ENCODE results near the gene TSPAN9. TPM values are rescaled to one million over a fixed set of nuclear protein-coding genes. Genes with fewer than 3 reads are reported as not detected.

The TSPAN9 gene
- total RNA-seq, 2 donors from 2014 or later = 39.5 to 50.2 TPM

GRCh38 chr12:3233797-3234196, 156.6 kb downstream of the TSPAN9 start:
- Histone ChIP-seq H3K9me3 (peaks cover under 1% of the 10 kb centered on the region), H3K4me3 (no peak overlapping the region), H3K27me3 (replicated peaks; ENCODE audit: insufficient read depth) (no peaks in the 10 kb centered on the region), H3K27ac (no peak overlapping the region), H3K4me1 (ENCODE audit: control insufficient read depth in 1 of 2, low read depth in 2 of 2) (peaks cover 18 to 43% of the 10 kb centered on the region in 2 donors), H3K36me3 (no peaks in the 10 kb centered on the region)
- DNase-seq (ENCODE audit: low spot score) = no peak
- ATAC-seq (ENCODE audit: insufficient number of reproducible peaks, low FRiP score, low read depth) = no peak
- TF ChIP-seq CTCF (IDR thresholded peaks at IDR 0.05) = no peak

- TF ChIP-seq CTCF (IDR thresholded peaks at IDR 0.05) = no peak
- Histone ChIP-seq H3K27ac (no peak overlapping the region), H3K4me1 (ENCODE audit: control insufficient read depth in 1 of 2, low read depth in 2 of 2) (peaks cover 9 to 32% of the 10 kb centered on the region in 2 donors), H3K36me3 (no peaks in the 10 kb centered on the region), H3K27me3 (replicated peaks; ENCODE audit: insufficient read depth) (no peaks in the 10 kb centered on the region), H3K4me3 (no peak overlapping the region), H3K9me3 (no peaks in the 10 kb centered on the region)
- peak; percentile 66 for ATAC-seq (ENCODE audit: insufficient number of reproducible peaks, low FRiP score, low read depth)
- DNase-seq (ENCODE audit: low spot score) = no peak
Observed at GRCh38 chr12:3236345-3237187, 159.4 kb downstream of the TSPAN9 start.

GRCh38 chr12:3238196-3238595, 161.0 kb downstream of the TSPAN9 start:
- peaks cover 0 to 27% of the 10 kb centered on the region in 2 donors for H3K4me1 ChIP-seq (ENCODE audit: control insufficient read depth in 1 of 2, low read depth in 2 of 2)
- H3K36me3 ChIP-seq = no peaks in the 10 kb centered on the region
- no peaks in the 10 kb centered on the region for H3K9me3 ChIP-seq
- ATAC-seq (ENCODE audit: insufficient number of reproducible peaks, low FRiP score, low read depth) (no peak), DNase-seq (ENCODE audit: low spot score) (no peak)
- no peak for TF ChIP-seq CTCF (IDR thresholded peaks at IDR 0.05)
- no peaks in the 10 kb centered on the region for H3K27me3 ChIP-seq (replicated peaks; ENCODE audit: insufficient read depth)
- H3K4me3 ChIP-seq = no peak overlapping the region
- no peak overlapping the region for H3K27ac ChIP-seq

GRCh38 chr12:3241621-3242020, 164.4 kb downstream of the TSPAN9 start:
- Histone ChIP-seq H3K27me3 (replicated peaks; ENCODE audit: insufficient read depth) (no peaks in the 10 kb centered on the region), H3K4me3 (no peak overlapping the region), H3K4me1 (ENCODE audit: control insufficient read depth in 1 of 2, low read depth in 2 of 2) (peaks cover 0 to 33% of the 10 kb centered on the region in 2 donors), H3K9me3 (no peaks in the 10 kb centered on the region), H3K36me3 (no peaks in the 10 kb centered on the region), H3K27ac (no peak overlapping the region)
- DNase-seq (ENCODE audit: low spot score) (no peak), ATAC-seq (ENCODE audit: insufficient number of reproducible peaks, low FRiP score, low read depth) (no peak)
- no peak for TF ChIP-seq CTCF (IDR thresholded peaks at IDR 0.05)

- H3K4me3 ChIP-seq = no peak overlapping the region
- no peaks in the 10 kb centered on the region for H3K27me3 ChIP-seq (replicated peaks; ENCODE audit: insufficient read depth)
- H3K9me3 ChIP-seq = no peaks in the 10 kb centered on the region
- TF ChIP-seq CTCF (IDR thresholded peaks at IDR 0.05) = no peak
- H3K27ac ChIP-seq = no peak overlapping the region
- no peak for DNase-seq (ENCODE audit: low spot score)
- H3K4me1 ChIP-seq (ENCODE audit: control insufficient read depth in 1 of 2, low read depth in 2 of 2) = peaks cover 0 to 26% of the 10 kb centered on the region in 2 donors
- ATAC-seq (ENCODE audit: insufficient number of reproducible peaks, low FRiP score, low read depth) = peak; percentile 34
- no peaks in the 10 kb centered on the region for H3K36me3 ChIP-seq
Observed at GRCh38 chr12:3242199-3242863, 165.2 kb downstream of the TSPAN9 start.

All from thoracic aorta (tissue), 2 donors.